Embryonic facial prominence (tissue), 1 donor: ENCODE measurements around the gene EPS15.
"Not testable (repeated sequence)": the region's sequence is repeated elsewhere in the genome, so short reads cannot be mapped to it uniquely, and the experiment has no call there.

ENCODE experiments used
- DNase-seq: peaks from one replicate; pipeline ENCODE4 v3.0.0-alpha.2; 2016; ENCODE audit errors: extremely low spot score

Gene EPS15

DNA sequence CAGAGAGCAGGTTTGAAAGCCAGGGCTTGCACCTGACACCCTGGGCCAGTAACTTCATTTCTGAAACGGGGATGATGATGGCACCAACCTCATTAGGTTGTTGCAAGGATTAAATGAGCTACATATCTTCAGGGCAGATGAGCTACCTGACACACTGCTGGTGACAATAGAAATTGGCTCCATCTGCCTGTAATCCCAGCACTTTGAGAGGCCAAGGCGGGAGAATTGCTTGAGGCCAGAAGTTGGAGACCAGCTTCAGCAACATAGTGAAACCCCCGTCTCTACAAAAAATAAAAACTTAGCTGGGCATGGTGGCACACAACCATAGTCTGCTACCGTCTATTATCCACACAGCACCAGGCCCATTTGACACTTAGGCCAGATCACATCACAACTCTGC is 182.4 kb downstream of the EPS15 start:
- no peak for DNase-seq

- DNase-seq, result no peak
Measured at GRCh38 chr1:51336004-51336403, 183.1 kb downstream of the EPS15 start.

GRCh38 chr1:51331206-51332100 is 187.6 kb downstream of the EPS15 start:
- no peak for DNase-seq

DNA sequence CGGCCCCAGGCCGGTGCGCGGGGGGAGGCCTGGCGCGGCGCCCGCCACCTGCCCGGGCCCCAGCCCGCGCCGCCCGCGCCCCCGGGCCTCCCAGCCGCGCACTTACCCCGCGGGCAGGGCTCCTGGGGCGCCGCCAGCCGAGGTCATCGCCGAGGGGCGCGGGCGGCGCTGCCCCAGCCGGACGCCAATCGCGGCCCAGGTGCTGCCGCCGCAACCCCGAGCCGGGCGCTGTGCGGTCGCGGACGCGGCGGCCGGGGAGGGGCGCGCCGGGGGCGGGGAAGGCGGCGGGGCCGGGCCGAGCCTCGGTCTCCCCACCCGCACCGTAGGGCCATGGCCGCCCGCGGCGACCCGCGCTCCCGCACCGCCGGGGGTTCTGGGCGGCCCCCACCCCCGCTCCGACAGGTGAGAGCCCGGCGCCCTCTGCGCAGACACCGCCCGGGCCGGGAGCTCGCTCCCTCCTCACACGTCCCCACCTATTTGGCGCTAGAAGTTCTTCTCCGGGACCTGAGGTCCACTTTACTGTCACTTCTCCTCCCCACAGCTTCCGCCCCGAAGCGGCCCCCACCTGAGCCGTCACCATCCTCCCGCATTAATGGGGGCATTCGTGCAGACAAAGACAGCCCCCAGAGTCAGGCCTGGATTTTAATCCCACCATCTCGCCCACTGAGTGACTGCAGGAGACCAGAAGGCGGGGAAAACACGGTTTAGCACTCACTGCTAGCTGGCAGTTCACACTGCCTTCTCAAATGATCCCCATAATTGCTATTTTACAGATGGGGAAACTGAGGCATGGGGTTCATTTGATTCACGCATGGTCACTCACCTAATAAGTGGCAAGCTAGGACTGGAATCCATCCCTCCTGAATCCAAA is 188.5 kb downstream of the EPS15 start, which contains the start of gene TTC39A:
Gene TTC39A (minus strand): TSS at position 232 of the 871 bp plus-strand sequence. CDS start 85 bp downstream, at position 147.
- DNase-seq, result no peak

- DNase-seq, result no peak
Measured at GRCh38 chr1:51329443-51330325, 189.4 kb downstream of the EPS15 start.

DNA sequence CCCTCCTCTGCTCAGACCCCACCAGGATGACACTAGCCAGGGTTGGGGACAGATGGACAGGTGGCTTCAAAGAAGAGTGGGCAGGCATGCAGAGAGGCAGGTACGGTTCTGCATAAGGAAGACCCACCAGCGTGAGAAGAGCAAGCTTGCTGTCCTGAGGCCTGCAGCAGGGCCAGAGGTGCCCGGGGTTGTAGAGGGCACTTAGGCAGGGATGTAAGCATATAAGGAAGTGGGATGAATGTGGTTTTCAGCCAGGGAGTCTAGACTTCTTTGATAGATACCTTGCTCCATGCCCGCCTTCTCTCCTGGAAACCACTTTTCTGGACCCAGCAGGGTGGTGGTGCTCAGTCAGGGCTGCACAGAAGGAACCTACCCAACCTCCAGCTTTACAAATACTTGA is 190.1 kb downstream of the EPS15 start:
- DNase-seq, result no peak

GRCh38 chr1:51328279-51328678 is 190.8 kb downstream of the EPS15 start:
- no peak for DNase-seq

- no peak for DNase-seq
Measured at GRCh38 chr1:51327386-51327785, 191.7 kb downstream of the EPS15 start.

DNA sequence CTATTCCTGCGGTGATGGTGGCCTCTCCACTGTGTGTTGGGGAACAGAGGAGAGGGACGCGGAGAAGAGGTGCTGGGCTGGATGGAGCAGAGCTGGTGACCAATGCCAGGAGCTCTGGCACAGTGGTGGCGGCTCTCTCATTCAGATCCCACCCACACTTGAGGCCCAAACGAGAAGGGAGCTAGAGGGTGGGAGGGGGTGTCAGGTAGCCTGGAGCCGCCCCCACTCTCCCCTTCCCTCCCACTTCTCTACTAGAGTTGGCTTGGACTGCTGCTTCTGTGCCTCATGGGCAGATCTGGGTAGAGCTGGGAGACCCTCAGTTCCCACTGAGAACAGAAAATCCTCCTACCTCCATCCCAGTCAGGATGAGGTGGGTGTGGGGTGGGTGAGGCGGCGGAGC is 192.2 kb downstream of the EPS15 start:
- no peak for DNase-seq

DNA sequence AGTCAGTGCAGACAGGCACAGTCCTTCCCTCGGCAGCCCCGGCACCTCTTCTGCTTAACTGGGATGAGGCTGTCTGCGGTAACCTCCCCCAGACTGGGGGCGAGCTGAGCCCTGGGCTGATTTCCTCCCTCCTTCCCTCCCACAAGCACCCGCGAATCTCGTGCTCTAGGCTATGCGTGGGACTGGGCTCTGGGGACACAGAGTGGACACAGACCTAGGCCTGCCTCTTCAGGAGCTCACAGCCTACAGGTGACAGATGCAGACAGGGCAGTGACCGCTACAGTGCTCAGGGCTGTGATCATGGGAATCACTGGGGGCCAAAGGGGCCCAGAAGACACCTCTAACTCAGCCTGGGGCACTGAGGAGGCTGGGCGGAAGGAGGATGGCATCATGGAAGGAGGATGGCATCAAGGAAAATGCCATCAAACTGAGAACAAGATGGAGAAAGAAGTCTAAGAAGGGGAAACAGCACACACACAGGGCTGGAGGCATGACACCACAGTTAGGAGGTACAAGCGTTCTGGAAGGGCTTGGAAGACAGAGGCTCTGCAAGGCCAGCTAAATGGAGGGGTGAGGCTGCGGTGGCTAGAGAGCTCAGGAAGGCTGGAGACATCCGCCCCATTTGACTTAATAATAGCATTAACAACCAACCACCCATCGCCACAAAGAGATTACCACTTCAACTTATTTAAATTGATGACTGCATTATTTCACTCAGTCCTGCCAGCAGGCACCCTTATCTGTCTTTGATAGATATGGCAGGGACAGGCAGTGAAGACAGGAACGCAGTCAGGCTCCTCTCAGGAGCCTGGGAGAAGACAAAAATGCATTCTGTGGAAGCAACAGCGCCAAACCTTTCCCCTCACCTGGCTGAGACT is 192.9 kb downstream of the EPS15 start:
- no peak for DNase-seq

DNA sequence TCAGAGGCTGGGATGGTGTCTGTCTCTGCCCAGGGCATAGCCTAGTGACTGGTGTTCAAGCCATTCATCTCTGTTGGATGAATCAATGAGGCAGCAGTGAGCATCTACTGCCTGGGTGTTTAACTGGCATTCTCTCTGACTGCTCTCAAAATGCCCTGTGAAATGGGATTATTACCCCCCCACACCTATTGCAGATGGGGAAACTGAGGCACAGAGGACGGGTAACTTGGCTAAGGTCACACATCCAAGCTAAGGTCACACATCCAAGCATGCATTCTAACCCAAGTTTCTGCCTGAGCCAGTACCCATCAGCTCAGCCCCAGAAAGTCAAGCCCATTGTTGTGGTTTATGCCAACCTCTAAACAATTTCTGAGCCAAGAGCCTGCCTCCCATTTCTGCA is 193.7 kb downstream of the EPS15 start:
- no peak for DNase-seq

DNA sequence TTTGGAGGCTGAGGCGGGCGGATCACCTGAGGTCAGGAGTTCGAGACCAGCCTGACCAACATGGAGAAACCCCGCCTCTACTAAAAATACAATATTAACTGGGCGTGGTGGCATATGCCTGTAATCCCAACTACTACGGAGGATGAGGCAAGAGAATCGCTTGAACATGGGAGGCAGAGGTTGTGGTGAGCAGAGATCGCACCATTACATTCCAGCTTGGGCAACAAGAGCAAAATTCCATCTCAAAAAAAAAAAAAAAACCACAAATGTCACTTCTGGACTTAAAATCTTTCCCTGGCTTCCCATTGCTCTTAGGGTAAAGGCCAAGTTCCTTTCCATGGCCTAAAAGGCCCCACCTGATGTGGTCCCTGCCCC is 194.1 kb downstream of the EPS15 start:
- DNase-seq, result not testable (repeated sequence)

DNA sequence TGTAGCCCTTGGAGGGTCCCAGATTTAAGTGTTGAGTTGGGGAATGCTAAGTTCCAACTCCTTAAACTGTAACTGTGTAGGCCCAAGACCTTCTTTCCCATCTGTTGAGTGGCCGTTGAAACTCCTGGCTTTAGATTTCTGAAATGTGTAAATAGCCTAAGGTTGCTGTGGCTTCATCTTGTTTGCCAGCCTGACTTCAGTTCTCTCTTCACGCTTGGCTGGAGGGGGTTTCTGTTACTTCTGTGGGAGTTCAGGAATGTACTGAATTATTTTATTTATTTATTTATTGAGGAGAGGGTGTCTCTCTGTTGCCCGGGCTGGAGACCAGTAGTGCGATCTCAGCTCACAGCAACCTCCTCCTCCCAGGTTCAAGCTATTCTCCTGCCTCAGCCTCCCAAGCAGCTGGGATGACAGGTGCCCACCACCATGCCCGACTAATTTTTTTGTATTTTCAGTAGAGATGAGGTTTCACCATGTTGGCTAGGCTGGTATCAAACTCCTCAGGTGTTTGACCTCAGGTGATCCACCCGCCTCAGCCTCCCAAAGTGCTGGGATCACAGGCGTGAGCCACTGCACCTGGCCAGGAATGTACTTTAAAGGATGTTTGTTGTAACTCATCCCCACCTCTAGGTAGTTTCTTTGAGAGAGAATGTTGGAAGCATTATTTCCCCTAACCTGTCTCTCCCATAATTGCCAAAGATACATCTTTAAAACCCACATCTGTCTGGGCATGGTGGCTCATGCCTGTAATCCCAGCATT is 194.6 kb downstream of the EPS15 start:
- DNase-seq, result no peak

- no peak for DNase-seq
Measured at GRCh38 chr1:51323778-51324177, 195.3 kb downstream of the EPS15 start.

- DNase-seq, result no peak
Measured at GRCh38 chr1:51322417-51323101, 196.5 kb downstream of the EPS15 start.

GRCh38 chr1:51321924-51322280 is 197.2 kb downstream of the EPS15 start:
- DNase-seq, result no peak

DNA sequence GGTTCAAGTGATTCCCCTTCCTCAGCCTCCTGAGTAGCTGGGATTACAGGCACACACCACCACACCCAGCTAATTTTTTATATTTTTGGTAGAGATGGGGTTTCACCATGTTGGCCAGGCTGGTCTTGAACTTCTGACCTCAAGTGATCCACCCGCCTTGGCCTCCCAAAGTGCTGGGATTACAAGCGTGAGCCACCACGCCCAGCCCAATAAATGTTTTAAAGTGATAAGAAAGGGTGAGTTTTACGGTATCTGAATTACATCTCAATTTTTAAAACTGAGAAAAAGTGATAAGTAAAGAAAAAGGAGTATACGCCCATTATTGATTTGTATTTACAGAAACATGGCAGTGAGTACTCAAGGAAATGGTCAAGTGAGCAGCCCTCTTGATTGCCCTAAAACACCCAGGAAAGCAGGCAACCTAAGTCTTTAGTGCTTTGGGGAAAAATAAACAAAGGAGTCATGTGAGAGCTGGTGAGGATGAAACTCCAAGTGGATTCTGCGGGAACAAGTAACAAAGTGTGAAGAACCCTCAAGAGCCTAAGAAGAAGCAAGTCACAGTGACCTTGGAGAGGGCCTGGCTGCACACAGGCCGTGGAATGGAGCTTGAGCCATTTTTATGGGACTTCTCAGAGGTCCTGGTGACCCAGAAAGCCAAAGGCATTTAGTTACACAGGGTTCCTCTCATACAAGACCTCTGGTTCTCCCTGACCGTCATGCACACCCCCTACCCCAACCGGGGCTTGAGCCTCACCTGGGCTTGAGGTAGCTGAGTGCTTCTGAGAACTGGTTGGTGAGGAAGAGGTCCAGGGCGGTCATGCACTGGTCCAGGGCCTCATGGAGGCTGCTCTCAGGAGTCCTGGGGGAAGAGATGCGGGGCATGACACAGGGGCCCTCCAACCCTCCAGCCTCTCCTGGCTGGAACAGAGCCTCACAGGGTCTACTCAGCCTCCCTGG is 197.8 kb downstream of the EPS15 start:
- no peak for DNase-seq

- no peak for DNase-seq
Measured at GRCh38 chr1:51317798-51318197, 201.3 kb downstream of the EPS15 start.

- DNase-seq, result no peak
Measured at GRCh38 chr1:51316846-51317120, 202.3 kb downstream of the EPS15 start.
